ENCODE measurements around the gene HIBCH. TPM values are rescaled to one million over a fixed set of nuclear protein-coding genes. Genes with fewer than 3 reads are reported as not detected.

HIBCH gene
- total RNA-seq, 2 experiments from 2014 or later = 15.6 to 29.7 TPM

GRCh38 chr2:190177249-190178040 is 142.2 kb downstream of the HIBCH start:
- intact Hi-C loops (cut with micrococcal nuclease; ENCODE audit: unreplicated experiment) = no loop called here
- POLR2A ChIA-PET = interaction anchor here (0.5 to 1.1 kb wide), 2 partner anchors 10 to 516 kb away, joined by 3 read pairs; no protein-coding TSS in a partner anchor

DNA sequence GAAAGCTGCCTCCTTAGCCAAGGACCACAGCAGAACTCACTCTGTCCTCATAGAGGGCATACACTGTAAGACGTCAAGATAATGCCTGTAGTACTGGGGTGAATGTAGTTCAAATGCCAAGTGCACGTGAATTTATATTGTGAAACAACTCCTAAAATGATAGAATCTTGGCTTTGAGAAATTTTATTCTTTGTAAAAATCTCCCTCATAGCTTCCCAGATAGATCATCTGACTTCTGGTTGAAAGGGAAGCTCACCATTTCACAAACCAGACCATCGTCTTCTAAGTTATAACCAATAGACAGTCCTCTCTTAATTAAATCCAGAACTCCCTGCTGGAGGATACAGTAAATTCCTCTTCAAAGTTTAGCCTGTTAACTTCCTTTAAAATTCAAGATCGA is 146.2 kb downstream of the HIBCH start:
- no TSS peak for BruUV-seq (replicated peaks)
- Histone ChIP-seq H3K4me2 (ENCODE audit: low read length) (no peak overlapping the region), H2AFZ (ENCODE audit: low read length) (no peak overlapping the region), H3K27ac (ENCODE audit: low read depth, low read length, poor library complexity, severe bottlenecking) (no peak overlapping the region), H3K4me1 (ENCODE audit: insufficient read depth, low read length, poor library complexity, severe bottlenecking) (no peaks in the 10 kb centered on the region), H3K9me3 (ENCODE audit: low read length) (no peaks in the 10 kb centered on the region), H3K36me3 (ENCODE audit: insufficient read depth, low read length) (no peaks in the 10 kb centered on the region), H3K79me2 (ENCODE audit: insufficient read depth, low read depth, low read length) (no peaks in the 10 kb centered on the region), H4K20me1 (ENCODE audit: insufficient read depth, low read length) (no peaks in the 10 kb centered on the region), H3K9me2 (ENCODE audit: insufficient read depth, low read length) (no peaks in the 10 kb centered on the region), H3K4me3 (ENCODE audit: low read depth, low read length, poor library complexity, severe bottlenecking) (no peak overlapping the region)
- ChIA-PET CTCF (ENCODE audit: unreplicated experiment) (no interaction called here), POLR2A (interaction anchor here (1.4 kb wide), 1 partner anchor 40 kb away, joined by 4 read pairs; no protein-coding TSS in a partner anchor)
- intact Hi-C loops (cut with micrococcal nuclease; ENCODE audit: unreplicated experiment) = no loop called here
- no peak for DNase-seq (ENCODE audit: low spot score)
- no peak for TF ChIP-seq CTCF (conservative IDR thresholded peaks at IDR 0.05; ENCODE audit: low read length)

More at GRCh38 chr2:190177249-190178040, 142.2 kb downstream of the HIBCH start:
- Histone ChIP-seq H3K79me2 (ENCODE audit: insufficient read depth, low read depth, low read length) (no peaks in the 10 kb centered on the region), H3K4me2 (ENCODE audit: low read length) (no peak overlapping the region), H4K20me1 (ENCODE audit: insufficient read depth, low read length) (no peaks in the 10 kb centered on the region), H3K4me1 (ENCODE audit: insufficient read depth, low read length, poor library complexity, severe bottlenecking) (peaks cover 9% of the 10 kb centered on the region), H3K9me3 (ENCODE audit: low read length) (no peaks in the 10 kb centered on the region), H3K4me3 (ENCODE audit: low read depth, low read length, poor library complexity, severe bottlenecking) (no peak overlapping the region), H2AFZ (ENCODE audit: low read length) (no peak overlapping the region), H3K27ac (ENCODE audit: low read depth, low read length, poor library complexity, severe bottlenecking) (no peak overlapping the region), H3K36me3 (ENCODE audit: insufficient read depth, low read length) (no peaks in the 10 kb centered on the region), H3K9me2 (ENCODE audit: insufficient read depth, low read length) (no peaks in the 10 kb centered on the region)
- no TSS peak for BruUV-seq (replicated peaks)
- DNase-seq (ENCODE audit: low spot score) = no peak
- no peak for TF ChIP-seq CTCF (conservative IDR thresholded peaks at IDR 0.05; ENCODE audit: low read length)
- no peak for TF ChIP-seq EZH2phosphoT487 (IDR thresholded peaks at IDR 0.05; ENCODE audit: borderline replicate concordance, low read depth, low read length)
- CTCF ChIA-PET (ENCODE audit: unreplicated experiment) = no interaction called here

DNA sequence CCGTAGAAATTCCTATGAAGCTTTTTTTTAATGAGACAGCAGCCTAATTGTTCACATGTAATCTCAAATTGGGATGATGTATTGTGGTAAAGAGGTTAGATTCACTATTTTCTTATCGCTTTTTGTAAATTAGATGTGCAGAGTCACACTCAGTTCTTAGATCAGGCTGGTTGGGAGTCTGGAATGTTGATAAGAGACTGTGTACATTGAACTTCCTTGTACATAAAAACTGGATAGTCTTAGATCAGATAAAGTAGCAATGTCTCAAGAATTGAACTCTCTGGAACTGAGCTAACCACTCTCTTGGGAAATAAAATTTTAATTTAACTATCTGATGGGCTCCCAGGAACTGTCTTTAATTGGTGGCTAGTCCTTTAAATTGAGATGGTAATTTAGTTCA is 149.0 kb downstream of the HIBCH start:
- Histone ChIP-seq H4K20me1 (ENCODE audit: insufficient read depth, low read length) (no peaks in the 10 kb centered on the region), H3K36me3 (ENCODE audit: insufficient read depth, low read length) (no peaks in the 10 kb centered on the region), H3K79me2 (ENCODE audit: insufficient read depth, low read depth, low read length) (no peaks in the 10 kb centered on the region), H3K9me2 (ENCODE audit: insufficient read depth, low read length) (no peaks in the 10 kb centered on the region), H3K4me3 (ENCODE audit: low read depth, low read length, poor library complexity, severe bottlenecking) (no peak overlapping the region), H2AFZ (ENCODE audit: low read length) (no peak overlapping the region), H3K9me3 (ENCODE audit: low read length) (no peaks in the 10 kb centered on the region), H3K27ac (ENCODE audit: low read depth, low read length, poor library complexity, severe bottlenecking) (no peak overlapping the region), H3K4me1 (ENCODE audit: insufficient read depth, low read length, poor library complexity, severe bottlenecking) (no peaks in the 10 kb centered on the region), H3K4me2 (ENCODE audit: low read length) (no peak overlapping the region)
- BruUV-seq (replicated peaks) = no TSS peak
- ChIA-PET POLR2A (interaction anchor here (0.7 to 3.2 kb wide), 3 partner anchors 9 to 73 kb away, joined by 3 to 13 read pairs (median 3); a partner anchor contains a TSS), CTCF (ENCODE audit: unreplicated experiment) (no interaction called here)
- DNase-seq (ENCODE audit: low spot score) = no peak
- intact Hi-C loops (cut with micrococcal nuclease; ENCODE audit: unreplicated experiment) = no loop called here
- no peak for TF ChIP-seq EZH2phosphoT487 (IDR thresholded peaks at IDR 0.05; ENCODE audit: borderline replicate concordance, low read depth, low read length)
- no peak for TF ChIP-seq CTCF (conservative IDR thresholded peaks at IDR 0.05; ENCODE audit: low read length)
